GM18951 (cell line): ENCODE results near the gene RAB36.

Experiments
- POLR2A ChIP-seq: IDR thresholded peaks from 4 replicates; pipeline ENCODE4 v1.6.1; 2011; ENCODE audit warnings: mild to moderate bottlenecking; ENCODE audit not compliant: insufficient read length, insufficient read depth; ENCODE audit errors: extremely low read depth
- in situ Hi-C: fragments of 300-500 bp; cut with MboI; formaldehyde crosslinking; loops from one replicate; pipeline ENCODE4 v1.12.0; 2022; ENCODE audit warnings: low sequenced_read_pairs, mixed read lengths, inconsistent platforms; ENCODE audit not compliant: unreplicated experiment

Gene RAB36

DNA sequence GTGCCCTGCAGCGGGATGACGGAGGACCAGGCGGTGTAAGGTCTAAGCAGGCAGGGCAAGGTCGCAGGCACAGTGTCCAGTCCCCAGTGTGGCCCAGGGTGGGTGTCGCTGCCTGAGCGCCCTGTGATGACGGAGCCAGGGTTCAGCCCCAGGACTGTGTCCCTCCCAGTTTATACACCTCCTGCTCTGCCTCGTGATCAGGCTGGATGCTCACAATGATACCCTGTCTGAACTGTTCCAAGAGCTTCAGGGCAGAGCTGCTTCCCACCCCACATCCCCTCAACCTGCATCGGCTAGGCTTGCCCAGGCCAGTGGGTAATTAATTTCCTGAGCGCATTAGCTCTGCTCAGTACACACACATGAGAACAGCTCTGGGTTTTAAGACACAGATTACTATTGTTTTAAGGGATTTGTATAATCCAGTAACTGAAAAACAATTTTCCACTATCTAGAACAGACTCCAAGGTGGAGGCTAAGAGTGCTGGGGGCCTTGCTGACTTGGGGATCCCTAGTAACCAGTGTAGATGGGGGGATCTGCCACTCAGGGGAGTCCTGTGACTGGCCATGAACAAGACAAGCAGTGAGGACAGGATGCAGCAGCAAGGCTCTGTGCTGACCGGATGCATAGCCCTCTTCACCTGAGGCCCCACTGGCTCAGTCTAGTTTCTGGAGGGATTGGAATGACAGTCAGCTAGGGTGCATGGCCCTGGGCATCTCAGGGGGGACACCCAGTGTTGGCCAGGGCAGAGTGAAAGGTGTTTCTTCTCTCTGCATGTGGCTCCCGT is 40.9 kb upstream of the RAB36 start:
- in situ Hi-C loops: no loop called here
- TF ChIP-seq POLR2A: no peak

DNA sequence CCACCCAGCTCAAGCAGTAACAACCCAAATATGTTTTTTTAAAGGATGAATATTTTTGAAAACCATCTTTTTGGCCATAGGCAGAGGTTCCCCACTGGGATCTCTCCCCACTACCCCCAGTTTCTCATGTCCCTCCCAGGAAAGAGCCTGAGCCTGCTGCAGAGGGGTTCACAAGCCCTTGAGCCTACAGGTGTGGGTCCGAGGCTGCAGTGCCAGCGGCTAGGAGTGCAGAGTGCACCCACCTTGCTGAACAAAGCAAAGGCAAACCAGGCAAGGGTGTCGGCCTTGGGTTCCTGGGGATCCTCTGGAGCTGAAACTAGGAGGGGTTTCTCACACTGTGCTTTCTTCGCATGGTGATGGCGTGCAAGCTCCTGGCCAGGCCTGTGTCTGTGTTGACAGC is 40.0 kb upstream of the RAB36 start:
- TF ChIP-seq POLR2A: no peak
- in situ Hi-C loops: no loop called here

GRCh38 chr22:23105919-23106318 is 39.4 kb upstream of the RAB36 start:
- in situ Hi-C loops: no loop called here
- TF ChIP-seq POLR2A: no peak

GRCh38 chr22:23106344-23106743 is 38.9 kb upstream of the RAB36 start:
- no peak for TF ChIP-seq POLR2A
- in situ Hi-C loops: no loop called here

- in situ Hi-C loops: no loop called here
- TF ChIP-seq POLR2A: no peak
Observed at GRCh38 chr22:23106906-23107367, 38.3 kb upstream of the RAB36 start.

DNA sequence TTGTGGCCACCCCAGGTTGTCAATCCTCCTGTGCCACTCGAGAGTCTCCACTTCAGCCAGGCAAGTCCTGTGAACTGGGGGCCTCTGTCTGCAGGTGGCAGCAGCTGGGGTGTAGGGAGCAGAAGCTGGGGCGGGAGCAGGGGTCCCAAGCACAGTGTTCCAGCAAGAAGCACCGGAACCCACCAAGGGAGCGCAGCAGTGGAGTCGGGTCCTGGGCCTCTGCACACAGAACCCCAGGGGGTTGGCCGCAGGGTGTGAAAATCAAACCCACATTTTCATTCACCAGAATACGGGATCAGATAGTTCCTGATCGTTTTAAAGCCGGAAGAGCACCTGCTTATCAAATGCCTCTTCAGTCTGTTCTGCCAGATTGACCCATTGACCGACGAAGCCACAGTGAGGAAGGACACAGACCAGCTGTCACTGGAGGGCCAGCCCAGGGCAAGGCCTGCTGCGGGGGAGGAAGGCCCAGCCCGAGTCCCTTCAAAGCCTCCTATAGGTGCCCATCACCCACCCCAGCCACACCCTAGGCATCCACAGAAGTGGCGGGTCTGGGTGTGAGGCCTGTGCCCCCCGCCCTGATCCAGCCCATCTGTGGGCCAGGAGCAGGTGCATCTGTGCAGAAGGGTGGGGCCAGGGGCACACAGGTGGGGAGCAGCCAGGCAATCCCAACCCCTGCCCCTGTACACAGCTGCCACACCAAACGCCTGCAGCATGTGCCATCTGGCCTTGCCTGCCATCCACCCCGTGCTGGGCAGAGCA is 37.6 kb upstream of the RAB36 start:
- in situ Hi-C loops: no loop called here
- no peak for TF ChIP-seq POLR2A

DNA sequence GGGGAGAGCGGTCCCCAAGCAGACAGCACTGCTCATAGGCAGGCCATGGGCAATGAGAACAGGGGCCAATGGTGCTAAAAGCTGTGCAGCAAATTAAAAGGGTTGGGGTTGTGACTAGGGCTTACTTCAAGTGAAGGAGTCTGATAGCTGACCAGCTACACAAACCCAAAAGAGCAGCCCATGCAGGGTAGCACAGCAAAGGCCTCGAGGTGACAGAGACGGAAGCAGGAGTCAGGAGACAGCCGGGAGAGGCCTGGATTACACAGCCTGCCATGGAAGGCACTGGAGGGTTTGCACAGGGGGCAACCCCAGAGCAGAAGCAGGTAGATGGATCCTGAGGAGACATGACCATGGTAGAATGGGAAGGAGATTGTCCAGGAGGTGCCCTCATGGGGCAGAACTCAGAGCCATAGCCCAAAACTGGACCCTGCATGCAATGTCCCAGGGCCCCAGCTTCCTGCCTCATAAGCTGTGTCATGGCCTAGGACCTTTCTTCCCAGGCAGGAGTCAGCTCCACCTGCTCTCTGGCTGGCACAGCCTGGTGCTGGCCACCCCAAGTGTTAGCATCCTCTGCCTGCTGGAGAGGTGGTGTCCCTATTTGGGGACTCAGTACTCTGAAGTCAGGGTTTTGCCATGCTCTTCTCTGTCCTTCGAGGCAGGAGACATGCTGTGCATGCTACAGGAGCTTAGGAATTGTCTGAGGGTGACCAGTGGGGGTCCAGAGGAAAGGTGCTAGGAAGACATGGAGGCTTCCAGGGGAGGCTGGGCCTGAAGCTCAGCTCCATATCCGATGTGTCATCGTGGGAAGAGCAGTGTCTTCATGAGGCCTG is 36.8 kb upstream of the RAB36 start:
- no peak for TF ChIP-seq POLR2A
- in situ Hi-C loops: no loop called here

DNA sequence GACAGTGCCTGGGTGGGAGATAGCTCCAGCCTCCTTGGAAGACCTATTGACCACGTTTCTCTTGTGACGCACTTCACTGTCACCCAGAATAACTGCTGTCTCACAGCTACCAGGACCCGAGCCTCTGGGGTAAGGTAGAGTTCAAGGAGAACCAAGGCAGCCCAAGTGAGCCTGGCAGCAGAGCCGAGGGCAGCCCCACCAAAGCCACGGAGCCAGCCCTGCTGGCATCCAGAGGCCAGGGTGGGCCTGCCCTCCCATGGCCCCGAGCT is 36.3 kb upstream of the RAB36 start:
- no peak for TF ChIP-seq POLR2A
- in situ Hi-C loops: no loop called here

DNA sequence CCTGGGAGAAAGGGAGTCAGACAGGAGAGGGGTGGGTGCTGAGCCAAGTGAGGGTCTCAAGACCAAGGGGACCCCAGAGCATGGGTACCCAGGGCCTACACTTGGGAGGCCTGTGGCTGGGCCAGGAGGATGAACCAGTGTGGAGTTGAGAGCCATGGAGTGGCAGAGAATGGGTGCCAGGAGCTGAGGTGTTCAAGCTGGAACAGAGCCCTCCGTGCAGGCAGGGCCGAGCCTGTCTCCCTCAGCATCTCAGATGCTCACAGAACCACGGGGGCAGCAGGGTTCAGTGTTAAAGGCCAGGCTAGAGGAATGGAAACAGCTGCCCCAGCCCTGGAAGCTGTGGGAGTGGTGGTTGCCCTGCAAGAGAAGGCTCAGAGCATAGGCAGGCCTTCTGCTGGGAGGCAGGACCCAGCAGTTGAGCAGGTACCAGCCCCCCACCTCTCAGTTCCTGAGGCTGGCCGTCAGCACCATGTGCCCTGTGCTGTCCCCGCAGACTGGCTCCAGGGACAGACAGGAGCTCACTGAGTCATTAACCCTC is 35.8 kb upstream of the RAB36 start:
- TF ChIP-seq POLR2A: no peak
- in situ Hi-C loops: no loop called here

- no peak for TF ChIP-seq POLR2A
- in situ Hi-C loops: no loop called here
Observed at GRCh38 chr22:23110190-23110921, 34.9 kb upstream of the RAB36 start.

DNA sequence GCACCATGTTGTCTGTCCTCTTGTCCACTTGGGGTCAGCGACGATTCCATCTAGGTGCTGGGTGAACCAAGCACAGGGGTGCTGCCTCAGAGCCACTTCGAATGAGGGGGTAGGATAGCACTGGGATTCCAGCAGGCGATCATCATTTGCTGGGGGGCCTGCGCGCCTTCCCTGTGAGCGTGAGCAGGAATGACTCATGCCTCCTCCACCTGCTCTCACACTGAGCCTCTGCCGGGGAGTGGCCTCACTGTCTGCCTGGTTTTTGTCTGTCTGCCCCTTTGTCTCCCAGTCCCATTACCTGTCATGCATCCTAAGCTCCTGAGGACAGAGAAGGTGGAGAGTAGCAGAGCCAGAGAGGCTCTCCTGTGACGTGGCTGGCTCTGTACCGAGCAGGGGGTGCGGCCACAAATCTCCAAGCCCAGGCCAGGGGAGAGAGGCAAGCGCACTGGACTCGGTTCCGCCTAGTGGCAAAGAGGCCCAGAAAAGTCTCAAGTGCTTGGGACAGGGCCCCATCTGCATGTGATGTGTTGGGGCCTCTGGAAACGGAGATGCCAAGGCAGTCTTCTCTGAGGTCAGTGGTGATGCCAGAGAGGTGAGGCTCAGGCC is 34.3 kb upstream of the RAB36 start:
- TF ChIP-seq POLR2A: no peak
- in situ Hi-C loops: no loop called here

DNA sequence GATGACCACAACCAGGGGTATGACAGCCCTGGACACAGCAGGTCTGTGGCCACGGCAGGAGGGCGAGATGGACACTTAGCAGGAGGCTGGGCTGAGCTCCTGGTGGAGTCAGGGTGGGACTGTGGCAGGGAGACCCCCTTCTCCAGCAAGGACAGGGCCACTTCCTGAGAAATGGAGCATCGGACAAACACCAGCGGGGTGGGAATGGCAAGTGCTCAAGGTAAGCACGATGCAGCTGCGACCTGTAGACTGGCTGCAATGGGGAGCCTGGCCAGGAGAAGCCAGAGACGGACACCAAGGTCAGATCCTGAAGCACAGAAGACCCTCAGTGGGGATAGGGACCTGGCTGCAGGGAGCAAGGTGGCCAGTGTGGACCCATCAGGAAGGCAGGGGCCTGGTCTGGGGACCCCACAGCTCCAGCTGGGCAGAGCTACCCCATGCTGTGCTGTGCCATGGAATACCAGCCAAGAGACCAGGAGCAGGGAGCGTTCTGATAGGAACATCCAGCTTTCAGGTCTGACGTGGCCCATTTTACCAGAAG is 32.7 kb upstream of the RAB36 start:
- in situ Hi-C loops: no loop called here
- TF ChIP-seq POLR2A: no peak
